ENCODE measurements around the gene TNFSF10.
"Not testable (repeated sequence)": the region's sequence is repeated elsewhere in the genome, so short reads cannot be mapped to it uniquely, and the experiment has no call there.

The TNFSF10 gene

DNA sequence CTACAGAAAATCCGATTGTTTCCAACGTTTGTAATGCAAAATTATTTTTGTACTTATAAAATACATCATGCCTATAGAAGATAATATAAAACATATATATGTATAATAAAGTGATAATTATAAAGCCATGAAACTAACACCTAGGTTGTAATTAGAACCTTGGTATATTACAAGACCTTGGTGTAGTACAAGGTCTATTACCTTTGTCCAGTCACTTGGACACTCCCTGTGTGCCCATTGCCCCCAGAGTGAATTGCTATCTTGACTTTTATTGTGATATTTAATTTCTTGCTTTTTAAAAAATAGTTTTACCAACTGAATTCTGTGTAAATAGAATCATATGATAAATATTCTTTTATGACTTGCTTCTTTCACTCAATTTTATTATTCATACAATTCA, 20.7 kb upstream of the TNFSF10 start:
- DNase-seq = no peak

DNA sequence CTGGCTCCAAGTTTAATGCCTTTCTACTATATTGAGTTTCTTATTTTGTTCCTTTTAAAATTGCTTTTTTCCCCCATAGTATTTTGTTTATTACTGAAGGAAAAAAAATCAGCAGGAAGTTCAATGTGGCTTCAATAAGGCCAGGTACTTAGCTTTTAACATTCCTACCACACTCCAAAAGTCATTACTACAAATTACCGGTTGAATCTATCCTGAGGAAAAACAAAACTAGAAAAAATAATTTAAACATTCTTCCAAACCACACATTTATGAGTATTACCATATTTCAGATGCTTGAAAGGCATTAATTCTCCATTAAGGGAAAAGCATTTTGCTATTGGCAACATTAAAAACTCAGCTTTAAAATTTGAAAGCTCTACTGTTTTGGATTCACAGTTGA, 20.2 kb upstream of the TNFSF10 start:
- DNase-seq = no peak

DNA sequence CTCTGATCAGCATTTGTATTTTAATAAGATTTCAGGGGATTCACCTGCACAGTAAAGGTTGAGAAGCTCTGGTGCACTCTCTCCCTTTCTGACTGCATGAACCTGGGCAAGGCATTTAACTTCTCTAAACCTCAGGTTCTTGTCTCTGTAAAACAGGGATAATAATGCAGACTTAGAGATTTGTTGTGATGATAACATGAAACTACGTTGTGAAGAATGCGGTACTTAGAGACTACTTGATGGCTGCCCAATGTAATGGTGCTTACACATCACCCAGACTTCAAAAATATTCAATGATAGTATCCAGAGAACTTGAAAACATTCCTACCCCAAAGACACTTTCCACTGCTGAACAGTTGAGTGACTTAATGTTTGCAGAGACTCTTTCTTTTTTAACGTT, 19.8 kb upstream of the TNFSF10 start:
- DNase-seq = no peak

DNA sequence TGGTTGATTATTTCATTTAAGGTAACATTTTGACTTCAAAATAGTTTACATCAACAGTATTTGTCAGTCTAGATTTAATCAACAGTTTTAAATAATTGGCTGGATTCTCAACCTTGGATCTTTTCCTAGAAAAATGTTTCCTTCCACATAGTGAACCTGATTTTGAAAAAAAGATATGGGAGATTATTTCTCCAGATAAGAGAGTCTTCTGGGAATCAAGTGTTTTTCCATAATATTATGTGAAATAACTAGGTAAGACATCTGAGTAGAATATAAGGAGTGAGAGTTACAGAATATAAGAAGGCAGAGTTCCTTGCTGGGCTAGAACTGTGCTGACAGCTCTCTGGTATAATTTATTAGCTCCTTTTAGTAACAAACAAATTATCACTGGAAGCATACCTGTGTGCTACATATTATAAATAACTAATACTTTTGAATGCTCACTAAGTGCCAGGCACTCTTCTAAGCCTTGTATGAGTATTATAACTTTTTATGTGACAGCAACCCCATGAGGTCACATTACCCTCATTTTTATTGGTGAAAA, 18.8 kb upstream of the TNFSF10 start:
- DNase-seq = no peak

DNA sequence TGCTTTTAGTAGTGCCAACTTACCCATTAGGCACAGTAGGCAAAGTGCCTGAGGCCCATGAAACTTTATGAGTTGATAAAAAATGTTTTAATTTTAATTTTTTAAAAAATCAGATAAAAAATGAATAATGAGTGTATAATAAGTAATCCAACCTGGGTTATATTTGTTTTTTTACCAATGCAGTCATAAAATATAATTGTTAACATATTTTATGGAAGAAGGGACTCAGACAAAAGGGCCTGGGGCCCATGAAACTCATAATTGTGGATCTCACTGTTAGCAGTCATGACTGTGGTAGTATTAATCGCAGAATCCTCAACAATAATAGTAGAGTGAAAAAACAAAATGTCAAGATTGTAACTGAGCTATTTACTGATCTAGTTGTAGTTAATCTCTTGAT, 16.8 kb upstream of the TNFSF10 start:
- no peak for DNase-seq

DNA sequence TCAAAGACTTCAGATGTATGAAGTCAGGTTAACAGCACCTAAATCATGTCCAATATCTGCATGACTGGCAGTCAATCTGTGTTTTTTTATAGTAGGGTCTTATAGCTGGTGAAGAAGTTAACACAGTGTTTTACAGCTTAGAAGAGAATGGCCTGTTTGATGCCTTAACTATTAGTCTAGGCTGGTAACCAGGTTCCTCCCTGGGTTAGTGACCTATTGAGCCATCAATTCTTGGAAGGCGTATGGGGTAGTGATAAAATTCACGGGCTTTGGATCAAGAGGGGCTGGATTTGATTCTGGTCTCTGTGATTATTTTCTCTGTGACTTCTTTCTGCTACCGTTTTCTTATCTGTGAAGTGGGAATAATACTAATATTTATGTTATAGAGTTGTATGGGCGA, 16.0 kb upstream of the TNFSF10 start:
- DNase-seq = no peak

DNA sequence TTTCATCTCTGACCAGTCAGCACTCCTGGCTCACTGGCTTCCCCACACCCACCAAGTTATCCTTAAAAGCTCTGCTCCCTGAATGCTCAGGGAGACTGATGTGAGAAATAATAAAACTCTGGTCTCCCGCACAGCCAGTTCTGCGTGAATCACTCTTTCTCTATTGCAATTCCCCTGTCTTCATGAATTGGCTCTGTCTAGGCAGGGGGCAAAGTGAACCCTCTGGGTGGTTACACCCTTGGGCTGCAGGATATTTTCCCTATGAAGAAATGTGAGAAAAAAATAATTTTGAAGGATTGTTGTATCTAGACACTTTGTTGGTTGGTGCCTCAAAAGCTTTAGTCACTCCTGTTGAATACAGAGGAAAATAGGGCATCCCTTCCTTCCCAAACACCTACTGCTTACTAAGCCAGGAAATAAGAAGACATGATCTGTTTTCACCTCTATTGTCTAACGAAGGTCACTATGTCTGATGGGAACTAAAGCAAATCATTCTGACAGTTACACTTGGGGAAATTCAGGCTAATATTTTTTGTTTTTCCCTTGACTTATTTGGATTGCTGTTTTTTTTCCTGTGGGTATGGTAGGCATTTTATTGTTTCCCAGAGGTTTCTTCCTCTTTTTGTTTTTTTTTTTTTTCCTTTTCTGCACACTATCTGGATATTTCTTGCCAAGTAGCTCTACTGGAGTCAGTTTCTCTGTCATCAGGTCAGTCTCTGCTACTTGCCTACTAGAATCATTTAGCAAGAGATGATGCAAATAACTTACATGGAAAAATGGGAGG, 15.3 kb upstream of the TNFSF10 start:
- DNase-seq = no peak

DNA sequence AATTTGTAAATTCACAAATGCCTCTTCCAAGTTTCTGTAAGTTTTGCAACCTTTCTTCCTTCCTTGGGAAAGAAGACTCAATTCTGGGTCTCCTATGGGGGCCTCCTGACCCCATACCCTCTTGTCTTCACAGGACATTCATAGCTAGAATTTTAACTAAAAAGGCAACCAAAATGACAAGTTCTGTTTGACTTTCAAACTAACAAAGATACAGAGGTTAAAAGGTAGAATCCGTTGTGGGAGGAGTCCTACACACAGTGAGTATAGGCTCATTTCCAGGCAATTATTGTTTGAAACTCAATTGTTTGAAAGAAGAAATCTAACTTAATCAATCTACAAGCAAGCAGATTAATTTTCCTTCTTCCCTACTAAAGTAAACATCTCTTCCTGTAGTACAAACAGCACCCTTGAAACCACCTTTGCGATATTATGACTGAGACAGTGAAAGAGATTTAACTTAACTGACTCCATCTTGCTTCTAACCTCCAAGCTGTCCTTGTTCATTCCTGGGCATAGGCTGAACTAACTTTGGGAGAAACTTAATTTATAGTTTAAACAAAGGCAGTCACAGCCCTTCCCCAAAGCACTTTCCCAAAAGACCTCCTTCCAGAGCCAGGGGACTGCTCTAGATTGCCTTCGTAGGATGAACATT, 14.4 kb upstream of the TNFSF10 start:
- DNase-seq = no peak

DNA sequence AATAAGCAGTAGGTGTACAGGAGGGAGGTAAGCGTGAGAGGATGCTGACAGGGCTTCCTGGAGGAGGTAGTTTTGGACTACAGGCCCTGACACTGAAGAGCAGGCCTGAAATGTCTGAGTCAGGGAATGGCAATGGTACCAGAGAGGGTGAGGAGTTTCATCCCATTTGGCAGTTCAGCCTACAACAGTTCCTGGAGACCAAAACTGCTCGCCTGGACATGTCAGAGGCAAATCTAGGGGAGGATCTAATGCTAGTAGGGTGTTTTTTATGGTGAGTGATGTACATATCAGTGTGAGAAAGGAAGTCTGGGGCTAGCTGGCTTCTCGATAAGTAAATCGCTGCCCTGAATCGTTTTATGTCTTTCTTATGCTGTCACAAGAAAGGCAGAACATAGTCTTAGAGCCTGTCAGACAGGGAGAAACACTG, 13.8 kb upstream of the TNFSF10 start:
- no peak for DNase-seq

DNA sequence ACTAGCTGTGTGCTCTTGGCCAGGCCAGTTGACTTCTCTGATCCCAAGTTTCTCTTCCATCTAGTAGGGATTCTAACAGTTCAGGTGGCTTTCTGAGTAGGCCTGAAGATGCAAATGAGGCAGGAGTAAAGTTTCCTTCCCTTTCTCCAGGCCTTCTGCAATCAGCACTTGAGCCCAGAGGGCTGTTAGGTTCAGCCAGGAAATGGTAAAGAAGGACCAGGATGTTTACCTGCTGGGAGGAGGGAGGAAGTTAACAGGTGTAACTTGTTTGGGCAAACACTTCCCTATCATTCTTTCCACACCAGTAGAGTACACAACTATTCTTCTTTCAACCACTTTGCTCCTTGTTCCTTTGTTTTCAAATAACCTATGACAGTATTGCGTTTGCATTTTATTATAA, 13.3 kb upstream of the TNFSF10 start:
- no peak for DNase-seq

DNA sequence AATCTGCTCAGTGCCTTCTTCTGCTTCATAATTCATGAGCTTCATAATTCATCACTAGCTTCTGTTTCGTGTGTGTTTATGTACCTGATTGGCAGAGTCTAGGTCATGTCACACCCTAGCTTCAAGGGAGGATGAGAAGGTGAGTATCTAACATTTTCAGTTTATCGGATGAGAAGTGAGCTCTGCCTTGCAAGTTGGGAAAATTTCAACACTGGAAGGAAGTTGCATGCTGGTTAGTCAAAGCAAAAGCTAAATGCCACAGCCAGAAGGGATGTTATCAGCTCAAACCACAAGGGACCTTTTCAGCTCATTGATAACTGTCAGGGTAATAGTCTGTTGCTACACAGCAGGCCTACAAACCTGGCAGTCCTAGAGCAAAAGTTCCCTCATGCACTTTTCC, 7.3 kb upstream of the TNFSF10 start:
- DNase-seq = no peak

DNA sequence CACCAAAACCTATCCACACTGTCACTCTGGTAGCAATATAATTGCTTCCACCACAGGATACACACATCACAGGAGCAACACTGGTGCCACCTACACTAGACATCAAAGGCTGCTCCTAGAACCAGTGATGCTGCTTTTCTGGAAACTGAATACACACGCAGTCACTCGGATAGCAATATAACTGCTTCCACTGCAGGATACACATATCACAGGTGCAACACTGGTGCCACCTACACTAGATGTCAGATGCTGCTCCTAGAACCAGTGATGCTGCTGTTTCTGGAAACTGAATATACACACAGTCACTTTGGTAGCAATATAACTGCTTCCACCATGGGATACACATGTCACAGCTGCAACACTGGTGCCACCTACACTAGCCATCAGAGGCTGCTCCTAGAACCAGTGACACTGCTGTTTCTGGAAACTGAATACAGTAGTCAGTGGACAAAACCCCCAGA, 6.9 kb upstream of the TNFSF10 start:
- DNase-seq = no peak

DNA sequence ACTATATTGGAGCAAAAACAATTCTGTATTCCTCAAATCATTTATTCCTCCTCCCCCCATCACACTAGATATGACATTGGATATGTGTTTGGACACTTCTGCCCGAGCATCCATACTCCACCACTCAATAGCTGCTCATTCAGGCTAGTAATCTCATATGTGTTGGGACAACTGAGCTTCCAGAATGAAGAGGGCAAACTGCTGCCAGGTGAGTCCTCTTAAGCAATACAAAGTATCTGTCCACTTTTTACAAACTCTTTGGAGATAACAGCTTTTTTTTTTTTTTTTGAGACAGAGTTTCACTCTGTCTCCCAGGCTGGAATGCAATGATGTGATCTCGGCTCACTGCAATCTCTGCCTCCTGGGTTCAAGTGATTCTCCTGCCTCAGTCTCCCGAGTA, 5.4 kb upstream of the TNFSF10 start:
- DNase-seq = no peak

DNA sequence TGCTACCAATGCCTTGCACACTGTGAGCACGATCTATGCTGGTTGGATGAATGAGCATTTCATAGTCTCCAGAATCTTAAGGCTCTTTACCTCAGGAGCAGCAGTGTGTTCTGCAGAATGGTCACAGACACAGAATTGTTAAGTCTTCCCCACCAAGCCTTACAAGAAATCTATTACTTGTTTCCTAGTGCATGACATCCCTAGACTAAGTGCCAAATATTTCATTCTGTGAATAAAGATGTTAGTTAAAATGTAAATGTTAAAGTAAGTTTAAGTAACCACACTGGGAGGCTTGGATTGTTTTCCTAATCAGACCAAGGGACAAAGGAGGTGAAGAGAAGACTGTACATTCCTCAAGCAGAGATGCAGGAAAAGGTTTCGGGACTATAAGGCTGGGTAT, 4.1 kb upstream of the TNFSF10 start:
- DNase-seq = no peak

DNA sequence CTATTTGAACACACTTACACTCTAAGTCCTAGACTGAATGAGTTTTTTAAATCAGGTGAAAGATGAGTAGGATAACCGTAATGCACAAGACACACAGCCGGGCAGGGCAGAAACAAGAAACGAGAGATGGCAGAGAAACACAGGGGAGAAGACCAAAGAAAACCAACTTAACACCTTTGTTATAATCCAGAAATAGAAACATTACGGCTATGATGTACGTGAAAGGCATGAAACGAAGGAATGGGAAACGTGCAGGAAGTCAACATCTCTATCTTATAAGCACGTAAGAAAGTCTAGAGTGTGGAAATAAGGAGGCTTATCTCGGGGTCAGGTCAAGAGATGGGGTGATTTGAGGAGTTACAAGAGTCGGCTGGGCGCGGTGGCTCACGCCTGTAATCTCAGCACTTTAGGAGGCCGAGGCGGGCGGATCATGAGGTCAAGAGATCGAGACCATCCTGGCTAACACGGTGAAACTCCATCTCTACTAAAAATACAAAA, 1.9 kb upstream of the TNFSF10 start:
- no peak for DNase-seq

DNA sequence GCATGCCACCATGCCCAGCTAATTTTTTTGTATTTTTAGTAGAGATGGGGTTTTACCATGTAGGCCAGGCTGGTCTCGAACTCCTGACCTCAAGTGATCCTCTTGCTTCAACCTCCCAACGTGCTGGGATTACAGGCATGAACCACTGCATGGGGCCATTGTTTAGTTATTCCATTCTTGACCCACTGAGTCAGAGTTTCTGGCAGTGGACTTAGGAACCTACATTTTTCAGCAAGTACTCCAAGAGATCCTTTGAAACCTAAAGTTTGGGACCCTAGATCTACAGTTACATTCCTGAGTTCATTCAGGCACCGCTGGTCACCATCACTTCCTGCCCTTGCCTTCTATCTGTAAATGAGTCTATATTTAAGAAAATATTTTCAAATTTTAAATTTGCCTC, 1.4 kb upstream of the TNFSF10 start:
- no peak for DNase-seq

DNA sequence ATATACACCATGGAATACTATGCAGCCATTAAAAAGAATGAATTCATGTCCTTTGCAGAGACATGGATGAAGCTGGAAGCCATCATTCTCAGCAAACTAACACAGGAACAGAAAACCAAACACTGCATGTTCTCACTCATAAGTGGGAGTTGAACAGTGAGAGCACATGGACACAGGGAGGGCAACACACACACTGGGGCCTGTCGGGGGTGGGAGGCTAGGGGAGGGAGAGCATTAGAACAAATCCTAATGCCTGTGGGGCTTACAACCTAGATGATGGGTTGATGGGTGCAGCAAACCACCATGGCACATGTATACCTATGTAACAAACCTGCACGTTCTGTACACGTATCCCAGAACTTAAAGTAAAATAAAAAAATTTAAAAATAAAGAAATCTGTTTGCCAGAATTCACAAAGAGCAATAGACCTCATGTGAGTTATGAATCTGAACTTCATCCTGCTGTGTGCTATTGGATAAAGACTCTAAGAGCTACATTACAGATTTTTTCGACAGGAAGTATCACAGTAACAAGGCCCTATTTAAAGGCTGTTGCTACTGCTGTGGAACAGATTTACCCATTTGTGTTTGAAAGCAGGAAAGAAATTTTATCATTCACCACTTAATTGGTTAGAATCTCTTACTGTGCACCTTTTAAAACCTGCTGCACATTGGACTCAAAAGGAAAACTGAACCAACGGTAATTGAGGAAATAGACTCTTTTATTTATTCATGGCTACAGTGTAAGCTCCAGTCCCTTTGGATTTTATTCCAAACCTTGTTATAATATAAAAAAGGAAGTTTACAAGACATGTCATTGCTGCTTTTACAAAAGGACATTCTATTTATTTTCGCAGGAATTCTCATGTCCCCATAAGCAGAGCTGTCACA, 1.1 kb downstream of the TNFSF10 start:
- DNase-seq = not testable (repeated sequence)

DNA sequence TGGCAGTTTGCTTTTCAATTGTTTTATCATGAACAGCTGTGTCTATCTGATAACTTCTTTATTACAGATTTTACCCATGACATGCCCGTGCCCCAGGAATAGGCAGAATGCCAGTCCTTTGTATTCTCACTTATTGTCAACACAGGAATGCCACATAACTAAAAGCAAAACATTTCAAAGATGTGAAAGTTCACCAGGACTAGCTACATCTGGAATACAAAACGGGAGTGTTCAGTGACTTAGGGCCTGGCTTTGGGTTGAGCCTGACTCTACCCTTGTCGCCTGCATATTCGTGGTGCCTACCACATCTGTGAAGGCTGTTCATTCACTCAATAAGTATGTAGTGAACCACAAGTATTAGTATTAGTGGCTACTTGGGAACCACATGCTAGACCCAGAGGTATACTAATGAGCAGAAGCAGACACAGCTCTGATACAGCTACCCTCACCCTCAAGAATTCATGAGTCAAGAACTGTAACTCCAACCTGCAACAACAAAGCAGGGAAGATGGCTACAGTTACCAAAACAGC, 2.9 kb downstream of the TNFSF10 start:
- DNase-seq = no peak

DNA sequence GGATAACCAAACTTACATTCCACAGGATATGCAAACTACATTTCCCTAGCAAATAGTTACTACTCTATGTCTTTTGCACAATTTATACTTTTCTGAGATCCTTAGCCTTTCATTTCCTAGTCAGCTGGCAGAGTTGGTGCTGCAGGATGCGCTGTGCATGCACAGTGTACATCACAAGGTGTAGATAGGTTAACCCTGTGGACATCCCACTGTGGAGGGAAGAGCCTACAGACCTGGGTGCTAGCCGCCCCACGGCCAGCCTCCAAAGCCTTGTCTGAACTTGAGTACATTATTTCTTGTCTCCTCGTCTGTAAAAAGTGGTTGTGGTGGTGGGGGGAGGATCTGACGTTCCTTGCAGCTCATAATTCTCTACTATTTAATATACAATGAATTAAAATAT, 3.5 kb downstream of the TNFSF10 start:
- DNase-seq = no peak

DNA sequence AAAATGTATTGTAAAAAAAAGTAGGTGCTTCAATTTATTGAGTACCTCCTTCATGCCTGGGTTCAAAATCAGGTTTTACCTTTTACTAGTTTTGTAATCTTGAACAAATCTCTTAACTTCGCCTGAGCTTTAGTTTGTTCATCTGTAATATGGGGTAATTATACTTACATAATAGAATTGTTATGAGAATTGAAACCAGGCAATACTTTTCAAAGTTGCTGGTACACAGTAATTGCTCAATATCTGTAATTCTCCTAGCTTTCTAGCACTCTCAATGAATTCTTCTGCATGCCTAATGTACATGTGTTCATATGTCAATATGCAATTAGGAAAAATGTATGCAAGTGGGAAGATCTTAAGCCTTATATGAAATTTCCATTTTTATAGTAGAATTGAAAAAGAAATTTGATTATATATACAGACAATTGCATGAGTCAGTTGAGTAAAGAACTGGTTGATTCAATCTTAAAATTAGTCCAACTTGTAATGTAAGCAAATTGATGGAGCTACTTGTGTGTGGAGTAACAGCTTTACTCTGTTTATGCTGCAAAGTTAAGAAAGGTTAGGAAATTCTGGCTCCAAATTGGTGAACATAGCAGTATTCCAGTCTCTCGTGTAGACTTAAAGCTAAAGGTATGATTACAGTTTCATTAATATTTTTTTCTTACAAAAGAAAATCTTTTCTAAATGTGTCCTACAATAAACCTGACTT, 4.1 kb downstream of the TNFSF10 start:
- no peak for DNase-seq

DNA sequence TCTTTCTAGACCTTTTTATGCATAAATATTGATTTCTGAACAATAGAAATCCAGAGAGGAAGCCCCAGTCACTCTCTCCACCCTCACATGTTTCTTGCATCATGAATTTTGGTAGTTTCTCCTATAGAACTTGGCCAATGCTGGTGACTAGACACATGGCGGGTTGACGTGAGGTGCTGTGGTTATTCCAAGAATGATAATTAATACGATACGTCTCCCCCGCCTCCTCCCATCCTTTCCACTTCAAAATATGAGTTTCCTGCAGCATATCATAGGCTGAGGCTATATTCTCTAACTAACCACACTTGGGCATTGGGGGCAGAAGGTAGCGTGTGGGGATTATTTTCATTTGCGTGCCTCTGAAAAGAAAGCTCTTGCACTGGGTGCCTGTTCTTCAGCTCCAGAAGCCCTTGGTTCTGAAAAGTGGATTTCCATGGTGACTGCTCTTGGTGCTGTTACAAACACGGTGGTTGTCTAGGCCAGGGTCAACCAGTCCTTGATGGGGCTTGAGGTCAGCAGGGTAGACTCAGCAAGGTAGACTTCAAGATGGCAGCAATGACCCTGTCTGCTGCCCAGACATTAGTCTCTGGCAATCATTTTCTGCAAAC, 5.3 kb downstream of the TNFSF10 start:
- DNase-seq = no peak
